PC-3 (cell line): ENCODE results near the gene FAU. TPM values are rescaled to one million over a fixed set of nuclear protein-coding genes. Genes with fewer than 3 reads are reported as not detected.

ENCODE experiments used
- ATAC-seq: fragments of 200-7000 bp; cut with Tn5 transposase; 2 replicates; pipeline ENCODE4 v1.9.1; 2020; ENCODE audit warnings: mild to moderate bottlenecking, moderate library complexity
- BruUV-seq: library from RNA; stranded (reverse); fragments of 400-500 nt; replicated peaks from 2 replicates; lab custom pipeline; 2021; lab: Mats Ljungman, UMichigan
- CTCF ChIA-PET: fragments of 300-600 bp; sonication (Branson Sonifier 250); formaldehyde crosslinking; loops from one replicate; lab custom pipeline; 2022; ENCODE audit warnings: antibody characterized with exemption; lab: Charles Lee
- POLR2A ChIA-PET: fragments of 300-600 bp; sonication (Branson Sonifier 250); formaldehyde crosslinking; loops from one replicate; lab custom pipeline; 2022; ENCODE audit warnings: antibody characterized with exemption; ENCODE audit not compliant: unreplicated experiment; lab: Charles Lee
- DNase-seq: peaks from one replicate; pipeline ENCODE4 v3.0.0-alpha.2; 2015
- H2AFZ ChIP-seq: fragments of 300-600 bp; sonication (generic); 2 replicates; pipeline ENCODE4 v1.6.0; 2016; ENCODE audit warnings: antibody characterized with exemption, low read length
- H3F3A ChIP-seq: fragments of 300-600 bp; sonication (generic); one replicate; pipeline ENCODE4 v1.6.0; 2017; ENCODE audit warnings: antibody characterized with exemption, low read length, control low read depth, mild to moderate bottlenecking; ENCODE audit not compliant: unreplicated experiment
- H3K27ac ChIP-seq: fragments of 300-600 bp; sonication (generic); 2 replicates; pipeline ENCODE4 v1.5.1; 2016; ENCODE audit warnings: mild to moderate bottlenecking, low read length
- H3K27me3 ChIP-seq: fragments of 300-600 bp; sonication (generic); 2 replicates; pipeline ENCODE4 v1.6.1; 2016; ENCODE audit warnings: low read length, mixed read lengths
- H3K36me3 ChIP-seq: fragments of 300-600 bp; sonication (generic); 2 replicates; pipeline ENCODE4 v1.6.1; 2016; ENCODE audit warnings: low read depth, mixed run types, low read length, mixed read lengths
- H3K4me1 ChIP-seq: fragments of 300-600 bp; sonication (generic); 2 replicates; pipeline ENCODE4 v1.5.1; 2016; ENCODE audit warnings: low read length; ENCODE audit not compliant: insufficient read depth
- H3K4me2 ChIP-seq: fragments of 300-600 bp; sonication (generic); 2 replicates; pipeline ENCODE4 v1.6.0; 2016; ENCODE audit warnings: low read length
- H3K4me3 ChIP-seq: fragments of 300-600 bp; sonication (generic); 2 replicates; pipeline ENCODE4 v1.5.1; 2016; ENCODE audit warnings: mild to moderate bottlenecking, low read length, mixed read lengths
- H3K79me2 ChIP-seq: fragments of 300-600 bp; sonication (generic); 2 replicates; pipeline ENCODE4 v1.6.1; 2017; ENCODE audit warnings: low read length, mixed read lengths
- H3K9ac ChIP-seq: fragments of 300-600 bp; sonication (generic); 2 replicates; pipeline ENCODE4 v1.6.0; 2016; ENCODE audit warnings: mild to moderate bottlenecking, low read length
- H3K9me2 ChIP-seq: fragments of 300-600 bp; sonication (generic); replicated peaks from 2 replicates; pipeline ENCODE4 v1.6.1; 2016; ENCODE audit warnings: mixed run types, low read length, mixed read lengths
- H3K9me3 ChIP-seq: fragments of 300-600 bp; sonication (generic); 2 replicates; pipeline ENCODE4 v1.6.1; 2016; ENCODE audit warnings: low read length, mixed read lengths
- H4K20me1 ChIP-seq: fragments of 300-600 bp; sonication (generic); 2 replicates; pipeline ENCODE4 v1.6.1; 2016; ENCODE audit warnings: low read length, mixed read lengths
- CTCF ChIP-seq: fragments of 300-600 bp; sonication (generic); conservative IDR thresholded peaks from 2 replicates; pipeline ENCODE4 v1.5.1; 2017; ENCODE audit warnings: antibody characterized with exemption, low read depth, mild to moderate bottlenecking, low read length
- EZH2 ChIP-seq: fragments of 300-600 bp; sonication (generic); IDR thresholded peaks from one replicate; pipeline ENCODE4 v1.6.1; 2017; ENCODE audit warnings: antibody characterized with exemption, mild to moderate bottlenecking, low read length; ENCODE audit not compliant: unreplicated experiment
- EZH2phosphoT487 ChIP-seq: fragments of 300-600 bp; sonication (generic); IDR thresholded peaks from 2 replicates; pipeline ENCODE4 v1.6.1; 2018; ENCODE audit warnings: mild to moderate bottlenecking, antibody characterized with exemption, low read length, borderline replicate concordance
- intact Hi-C: fragments of 100-400 bp; cut with micrococcal nuclease; formaldehyde crosslinking; loops from 2 replicates; pipeline ENCODE4 v1.9.0; 2023
- total RNA-seq: library from RNA; depleted of rRNA; stranded (reverse); fragments of >200 nt; gene quantifications from 2 replicates; pipeline ENCODE4 v1.2.3, GENCODE V29; 2014

The FAU gene
- total RNA-seq, 1 experiment from 2014 or later, result 1,157 TPM

DNA sequence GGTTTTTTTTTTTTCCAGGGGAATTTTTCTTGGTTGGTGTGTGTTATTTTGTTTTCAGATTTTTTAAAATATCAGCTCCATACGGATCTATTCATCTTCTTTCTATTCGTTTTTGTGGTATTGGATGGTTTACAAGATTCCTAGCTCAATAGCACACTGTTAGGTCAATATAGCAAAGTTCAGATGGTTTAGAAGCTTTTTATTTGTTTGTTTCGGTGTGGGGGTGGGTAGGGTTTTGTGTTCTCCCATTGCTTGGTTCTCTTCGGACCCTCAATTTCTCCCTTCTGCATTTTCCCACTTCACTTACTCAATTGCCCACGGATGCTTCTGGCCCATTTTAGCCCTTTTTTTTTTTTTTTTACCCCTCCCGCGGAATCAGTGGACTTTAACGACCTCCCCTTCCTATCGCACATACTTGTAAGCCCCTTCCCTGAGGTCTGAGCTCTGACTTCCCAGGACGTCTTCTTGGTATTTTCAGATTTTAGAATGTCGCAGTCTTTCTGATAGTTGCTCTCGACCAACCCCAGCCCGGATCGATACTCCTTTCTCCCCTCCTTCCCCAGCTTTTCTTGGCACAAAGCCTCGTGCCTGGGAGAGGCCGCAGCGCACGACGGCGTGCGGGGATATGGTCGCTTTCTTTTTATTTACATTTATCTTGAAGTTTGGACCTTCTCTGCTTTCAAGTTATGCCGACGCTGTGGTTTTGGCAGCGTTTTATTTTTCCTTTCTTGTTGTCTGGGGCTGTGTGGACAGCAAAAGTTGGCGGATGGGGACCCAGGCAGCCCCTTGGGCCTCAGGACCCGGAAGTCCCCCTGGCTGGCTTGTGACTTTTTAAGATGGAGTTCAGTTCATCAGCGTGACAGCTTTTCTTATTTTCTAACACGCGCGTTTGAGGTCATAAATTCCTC is 43.7 kb upstream of the FAU start:
- intact Hi-C loops, result no loop called here
- H3F3A ChIP-seq, result no peaks in the 10 kb centered on the region
- no peaks in the 10 kb centered on the region for H4K20me1 ChIP-seq
- ChIA-PET CTCF (no interaction called here), POLR2A (interaction anchor here (0.6 kb wide), 1 partner anchor 43 kb away, joined by 14 read pairs; no protein-coding TSS in a partner anchor)
- H3K4me2 ChIP-seq, result peak overlapping the region; percentile 56
- H3K9ac ChIP-seq, result no peak overlapping the region
- DNase-seq (no peak), ATAC-seq (no peak)
- no peaks in the 10 kb centered on the region for H3K36me3 ChIP-seq
- no peaks in the 10 kb centered on the region for H3K9me3 ChIP-seq
- H3K27me3 ChIP-seq, result no peaks in the 10 kb centered on the region
- peak overlapping the region; percentile 87 for H2AFZ ChIP-seq
- BruUV-seq, result no TSS peak
- no peaks in the 10 kb centered on the region for H3K9me2 ChIP-seq
- no peak for TF ChIP-seq EZH2
- TF ChIP-seq CTCF, result no peak
- TF ChIP-seq EZH2phosphoT487, result no peak
- peaks cover 13% of the 10 kb centered on the region; the same call in 1 of the 2 replicates for H3K4me1 ChIP-seq
- H3K79me2 ChIP-seq, result no peaks in the 10 kb centered on the region
- H3K4me3 ChIP-seq, result peak overlapping the region; percentile 44; the same call in 1 of the 2 replicates
- no peak overlapping the region for H3K27ac ChIP-seq

- ChIA-PET CTCF (no interaction called here), POLR2A (interaction anchor here (0.5 to 0.6 kb wide), 3 partner anchors 24 to 345 kb away, joined by 3 to 9 read pairs (median 3); no protein-coding TSS in a partner anchor)
- Histone ChIP-seq H3K9me2 (no peaks in the 10 kb centered on the region), H3K9ac (no peak overlapping the region), H3K4me3 (no peak overlapping the region), H3F3A (no peaks in the 10 kb centered on the region), H3K9me3 (no peaks in the 10 kb centered on the region), H3K27me3 (no peaks in the 10 kb centered on the region), H3K36me3 (no peaks in the 10 kb centered on the region), H4K20me1 (no peaks in the 10 kb centered on the region), H3K27ac (no peak overlapping the region), H3K4me2 (no peak overlapping the region), H3K79me2 (no peaks in the 10 kb centered on the region), H2AFZ (no peak overlapping the region), H3K4me1 (peaks cover 7% of the 10 kb centered on the region; the same call in 1 of the 2 replicates)
- ATAC-seq, result no peak
- intact Hi-C loops, result no loop called here
- no peak for TF ChIP-seq CTCF
- no peak for TF ChIP-seq EZH2
- no peak for TF ChIP-seq EZH2phosphoT487
- DNase-seq, result no peak
- BruUV-seq, result no TSS peak
Observed at GRCh38 chr11:65163684-65164083, 41.8 kb upstream of the FAU start.

- Histone ChIP-seq H3K36me3 (no peaks in the 10 kb centered on the region), H3K4me2 (no peak overlapping the region), H3K4me1 (peaks cover 2% of the 10 kb centered on the region; the same call in 1 of the 2 replicates), H3K79me2 (no peaks in the 10 kb centered on the region), H2AFZ (no peak overlapping the region), H3K27me3 (no peaks in the 10 kb centered on the region), H3K9me3 (no peaks in the 10 kb centered on the region), H3K9me2 (no peaks in the 10 kb centered on the region), H3K27ac (no peak overlapping the region), H4K20me1 (no peaks in the 10 kb centered on the region), H3K4me3 (no peak overlapping the region), H3K9ac (no peak overlapping the region), H3F3A (no peaks in the 10 kb centered on the region)
- no peak for ATAC-seq
- BruUV-seq, result no TSS peak
- no peak for TF ChIP-seq EZH2phosphoT487
- no peak for TF ChIP-seq EZH2
- no peak for TF ChIP-seq CTCF
- CTCF ChIA-PET, result no interaction called here
- intact Hi-C loops, result no loop called here
- DNase-seq, result no peak
- POLR2A ChIA-PET, result no interaction called here
Observed at GRCh38 chr11:65160643-65161042, 38.7 kb upstream of the FAU start.
